H1 (cell line): Measurements from ENCODE around the gene DECR2. TPM values are rescaled to one million over a fixed set of nuclear protein-coding genes. Genes with fewer than 3 reads are reported as not detected.

Experiments used
- GABPA ChIP-seq: IDR thresholded peaks from 2 replicates; pipeline ENCODE4 v1.6.1; 2011; ENCODE audit warnings: mild to moderate bottlenecking, low read length, moderate library complexity, borderline replicate concordance; ENCODE audit not compliant: insufficient read depth
- polyA plus RNA-seq, 7 experiments: library from polyadenylated mRNA; depleted of rRNA in 3 of 7; stranded (reverse) in 5 of 7; unstranded in 2 of 7; fragments of >200 nt in 5 of 7; fragments of 200-250 nt in 2 of 7; gene quantifications; 1 replicate in 5 of 7; 2 replicates in 1 of 7; 4 replicates in 1 of 7; pipeline versions ENCODE4 v1.2.1 to v1.2.3, GENCODE V29; 2011 to 2013; ENCODE audit warnings: missing spikeins in 2 of 7, mixed read lengths in 2 of 7
- total RNA-seq: library from RNA; stranded (reverse); fragmentation: NEBNext Ultra II Directional; extraction: Animal tissue kit (Norgen Biotek cat#: 25700); gene quantifications from 2 replicates; pipeline ENCODE4 v1.2.1, GENCODE V29; 2021

Gene DECR2
- total and polyA plus RNA-seq, 2 of the 8 experiments (the other 6 are each of a cell fraction or from before 2014, with no cell fraction given): 28.2 to 39.9 TPM

- no peak for TF ChIP-seq GABPA
- TF ChIP-seq, all 59 proteins: peak for 0
Observed at GRCh38 chr16:353404-354290, 48.0 kb upstream of the DECR2 start (continued).
